GM20000 (cell line): ENCODE data around the gene AMN.

Source experiments
- DNase-seq: peaks from one replicate; pipeline ENCODE4 v3.0.0; 2012; ENCODE audit warnings: low spot score
- TF ChIP-seq, protein P1 (sequence below): IDR thresholded peaks from 2 replicates; pipeline ENCODE4 v1.5.1; 2012; ENCODE audit warnings: mild to moderate bottlenecking, control low read depth; ENCODE audit errors: extremely low read depth, missing control alignments

AMN gene

DNA sequence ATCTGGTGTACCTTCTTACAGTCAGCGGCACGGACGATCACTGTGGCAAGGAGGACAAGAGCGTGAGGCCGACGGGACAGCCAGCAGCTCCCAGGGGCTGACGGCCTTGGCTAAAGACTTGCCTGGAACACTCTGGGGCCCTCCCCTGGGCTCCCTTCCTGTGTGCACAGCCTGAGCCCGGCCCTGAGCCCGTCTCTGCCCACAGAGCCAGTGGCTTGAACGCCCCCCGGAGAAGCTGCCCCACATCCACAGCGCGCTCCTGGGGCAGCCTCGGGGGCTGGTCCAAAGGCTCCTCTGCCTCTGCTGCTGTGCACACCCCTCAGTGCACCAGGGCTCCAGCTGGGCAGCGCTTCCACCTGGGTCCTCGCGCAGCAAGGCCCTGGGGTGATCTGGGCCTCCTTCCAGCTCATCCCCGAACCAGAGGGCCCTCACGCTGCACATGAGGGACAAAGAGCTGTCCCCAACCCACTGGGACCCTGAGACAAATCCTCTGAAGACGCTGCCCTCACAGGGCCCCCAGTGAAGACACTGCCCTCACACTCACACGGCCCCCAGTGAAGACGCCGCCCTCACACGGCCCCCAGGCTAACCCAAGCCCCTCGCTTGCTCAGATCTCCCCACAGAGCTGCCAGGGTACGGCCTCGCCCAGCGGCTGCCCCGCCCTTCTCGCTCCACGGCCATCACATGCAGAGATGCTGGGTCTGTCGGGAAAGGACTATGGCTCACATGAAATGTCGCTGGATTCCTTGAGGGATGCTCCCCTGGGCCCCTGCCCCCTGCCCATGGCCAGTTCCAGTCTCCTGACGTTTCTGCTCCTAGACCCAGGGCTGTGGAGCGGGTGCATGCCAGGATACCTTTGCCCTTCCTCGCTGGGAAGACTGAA lies 22.2 kb downstream of the AMN start:
- TF ChIP-seq, protein P1, sequence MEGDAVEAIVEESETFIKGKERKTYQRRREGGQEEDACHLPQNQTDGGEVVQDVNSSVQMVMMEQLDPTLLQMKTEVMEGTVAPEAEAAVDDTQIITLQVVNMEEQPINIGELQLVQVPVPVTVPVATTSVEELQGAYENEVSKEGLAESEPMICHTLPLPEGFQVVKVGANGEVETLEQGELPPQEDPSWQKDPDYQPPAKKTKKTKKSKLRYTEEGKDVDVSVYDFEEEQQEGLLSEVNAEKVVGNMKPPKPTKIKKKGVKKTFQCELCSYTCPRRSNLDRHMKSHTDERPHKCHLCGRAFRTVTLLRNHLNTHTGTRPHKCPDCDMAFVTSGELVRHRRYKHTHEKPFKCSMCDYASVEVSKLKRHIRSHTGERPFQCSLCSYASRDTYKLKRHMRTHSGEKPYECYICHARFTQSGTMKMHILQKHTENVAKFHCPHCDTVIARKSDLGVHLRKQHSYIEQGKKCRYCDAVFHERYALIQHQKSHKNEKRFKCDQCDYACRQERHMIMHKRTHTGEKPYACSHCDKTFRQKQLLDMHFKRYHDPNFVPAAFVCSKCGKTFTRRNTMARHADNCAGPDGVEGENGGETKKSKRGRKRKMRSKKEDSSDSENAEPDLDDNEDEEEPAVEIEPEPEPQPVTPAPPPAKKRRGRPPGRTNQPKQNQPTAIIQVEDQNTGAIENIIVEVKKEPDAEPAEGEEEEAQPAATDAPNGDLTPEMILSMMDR = no peak
- DNase-seq = no peak

DNA sequence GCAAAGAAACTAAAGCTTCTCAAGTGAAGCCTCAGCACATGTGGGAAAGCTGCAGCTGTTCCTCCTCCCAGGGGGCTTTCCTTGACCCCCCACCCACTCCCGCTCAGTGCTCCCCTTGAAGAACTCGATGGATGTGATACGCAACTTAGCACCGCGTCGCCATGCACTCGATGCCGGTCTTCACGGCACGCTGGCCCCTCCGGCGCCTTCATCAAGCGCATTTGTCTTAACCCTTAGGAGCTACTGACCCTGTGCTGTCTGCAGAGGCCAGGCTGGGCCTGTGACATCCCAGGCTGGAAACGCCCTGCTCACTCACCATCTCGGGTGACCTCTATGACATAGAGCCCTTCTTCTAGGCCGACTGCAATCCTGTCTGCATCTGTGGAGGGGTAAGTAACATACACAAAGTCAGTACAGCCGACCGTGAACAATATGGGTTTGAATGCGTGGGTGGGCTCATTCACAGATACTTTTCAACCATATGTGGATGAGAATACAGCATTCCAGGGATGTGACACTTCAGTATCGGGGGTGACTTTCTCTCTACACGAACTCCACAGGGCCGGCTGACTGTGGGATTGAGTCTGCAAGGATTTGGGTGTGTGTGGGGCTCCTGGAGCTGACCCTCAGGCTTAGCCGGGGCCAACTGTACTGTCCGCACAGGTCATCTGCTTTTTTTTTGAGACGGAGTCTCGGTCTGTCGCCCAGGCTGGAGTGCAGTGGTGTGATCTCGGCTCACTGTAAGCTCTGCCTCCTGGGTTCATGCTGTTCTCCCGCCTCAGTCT lies 23.1 kb downstream of the AMN start:
- DNase-seq = no peak
- TF ChIP-seq, protein P1 = no peak

DNA sequence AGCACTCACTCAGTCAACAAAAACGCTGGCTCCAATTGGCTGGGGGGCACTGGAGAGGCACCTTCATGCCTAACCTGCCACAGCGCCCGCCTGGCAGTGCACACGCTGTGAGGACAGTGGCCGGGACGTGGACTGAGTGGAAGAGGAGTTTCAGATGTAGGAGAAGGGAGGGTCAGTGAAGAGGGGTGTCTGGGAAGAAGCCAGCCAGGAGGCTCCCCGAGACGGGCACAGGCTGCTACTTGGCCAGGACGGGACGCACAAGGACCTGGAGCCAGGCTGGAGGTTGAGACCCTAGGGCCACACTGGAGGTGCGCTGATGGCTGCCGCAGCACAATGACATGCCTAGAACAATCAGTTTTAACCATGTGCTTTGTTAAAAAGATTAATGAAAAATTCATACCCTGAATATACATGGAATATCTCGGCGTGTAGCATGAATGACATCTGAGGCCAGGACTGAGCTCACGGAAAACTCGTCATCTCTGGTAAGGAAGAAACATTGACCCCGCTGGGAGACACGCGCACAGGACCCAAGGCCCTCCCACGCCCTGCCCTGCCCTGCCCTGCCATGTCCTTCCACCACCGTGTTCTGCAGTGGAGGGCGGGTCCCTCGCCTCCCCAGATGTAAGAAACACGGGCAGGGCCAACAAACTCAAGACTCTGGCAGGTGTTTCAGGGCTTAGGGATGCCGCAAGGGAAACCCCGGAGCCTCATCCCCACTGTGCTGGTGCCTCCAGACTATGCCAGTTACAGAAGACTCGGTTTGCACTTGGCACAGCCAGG lies 25.0 kb downstream of the AMN start:
- TF ChIP-seq, protein P1 = no peak

DNA sequence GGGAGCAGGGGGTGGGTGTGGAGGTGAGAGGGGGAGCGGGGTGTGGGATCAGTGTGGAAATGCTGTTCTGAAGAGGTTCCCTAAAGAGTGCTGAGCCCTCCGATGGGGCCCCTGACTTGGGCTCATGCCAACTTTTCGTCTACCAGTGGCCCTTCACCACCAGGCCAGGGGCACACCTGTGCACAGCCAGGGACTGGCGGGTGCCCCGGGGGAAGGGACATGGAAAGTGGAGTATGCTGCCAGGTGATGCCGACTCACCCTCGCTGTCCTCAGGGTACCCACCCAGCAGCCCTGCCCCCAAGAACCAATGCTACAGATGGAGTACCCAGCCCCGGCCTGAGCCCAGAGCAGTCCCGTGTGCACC lies 26.2 kb downstream of the AMN start:
- no peak for DNase-seq
- TF ChIP-seq, protein P1 = no peak

More for the DNA sequence above, 25.0 kb downstream of the AMN start:
- DNase-seq = no peak

DNA sequence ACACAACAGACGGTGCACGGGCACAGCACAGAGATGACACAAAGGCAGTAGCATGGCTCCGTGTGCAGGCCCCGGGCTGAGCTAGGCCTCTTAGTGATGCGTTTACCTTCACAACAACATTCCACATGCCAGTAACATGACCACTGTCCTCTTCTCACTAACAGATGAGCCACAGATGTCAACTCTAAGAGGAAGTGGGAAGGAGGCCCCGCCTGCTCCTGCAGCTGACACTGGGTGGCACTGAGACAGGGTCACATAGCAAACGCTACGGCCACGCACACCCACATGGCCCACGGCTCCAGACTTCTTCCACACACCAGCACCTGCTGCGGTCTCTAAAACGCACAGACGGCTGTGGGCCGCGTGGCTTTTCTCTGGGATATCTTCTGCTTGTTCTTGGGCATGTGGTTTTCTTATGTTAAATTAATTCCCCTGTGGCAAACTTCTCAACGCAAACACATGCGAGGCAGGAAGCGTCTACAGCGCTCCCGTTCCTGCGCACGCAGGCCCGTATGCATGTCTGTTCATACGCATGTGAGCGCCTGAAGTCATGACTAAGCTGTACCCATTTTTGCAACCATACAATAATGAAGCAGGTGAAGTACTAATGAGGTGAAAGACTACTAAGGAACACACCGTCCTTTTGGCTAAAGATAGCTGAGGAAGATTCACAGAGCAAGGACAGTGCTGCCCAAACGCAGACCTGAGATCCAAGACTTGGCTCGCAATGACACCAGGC lies 26.8 kb downstream of the AMN start:
- DNase-seq = peak; percentile 61
- TF ChIP-seq, protein P1 = no peak

DNA sequence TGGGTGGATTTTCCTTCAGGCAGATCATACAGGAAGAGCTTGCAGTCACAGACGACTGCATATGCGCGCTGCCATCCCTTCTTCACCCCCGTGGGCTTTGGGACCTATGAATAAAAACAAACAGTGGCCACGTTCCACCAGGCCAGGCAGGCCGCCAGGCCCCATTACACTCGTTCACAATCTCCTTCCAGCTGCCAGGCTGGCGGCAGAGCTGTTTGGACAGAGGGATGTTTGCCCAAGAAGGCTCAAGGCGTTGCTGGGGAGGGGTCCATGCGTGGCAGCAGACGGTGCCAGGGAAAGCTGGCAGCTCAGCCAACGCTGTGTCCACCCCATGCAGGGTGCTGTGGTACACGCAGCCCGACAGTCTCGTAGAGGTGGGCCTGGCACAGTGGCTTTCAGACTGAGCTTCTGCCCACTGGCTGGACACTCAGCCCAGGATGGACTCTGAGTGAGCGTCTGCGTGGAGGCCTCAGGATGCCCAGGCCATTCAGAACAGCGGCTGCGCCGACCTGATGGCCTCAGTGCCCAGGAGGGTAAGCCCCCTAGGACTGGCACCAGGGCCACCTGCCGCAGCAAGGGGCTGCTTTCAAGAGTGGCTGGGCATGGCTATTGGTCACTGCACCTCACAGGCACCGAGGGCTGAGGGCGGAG lies 27.5 kb downstream of the AMN start:
- no peak for DNase-seq
- TF ChIP-seq, protein P1 = no peak
